Fibroblast of lung (primary cell): ENCODE results near the gene NT5DC4. TPM values are rescaled to one million over a fixed set of nuclear protein-coding genes. Genes with fewer than 3 reads are reported as not detected.

Experiments used
- DNase-seq, 2 donors: peaks; one replicate each; pipeline versions ENCODE4 v3.0.0 to v3.0.0-alpha.2; 2010; ENCODE audit warnings: low read depth in 2 of 2
- H2AFZ ChIP-seq: 2 replicates; pipeline ENCODE4 v1.5.1; 2012; ENCODE audit warnings: low read length, control low read depth, inconsistent platforms
- H3K27ac ChIP-seq: 2 replicates; pipeline ENCODE4 v1.5.1; 2011; ENCODE audit warnings: low read length, control low read depth; ENCODE audit not compliant: insufficient read depth
- H3K27me3 ChIP-seq: 2 replicates; pipeline ENCODE4 v1.5.1; 2011; ENCODE audit warnings: mild to moderate bottlenecking, low read length; ENCODE audit not compliant: control insufficient read depth, insufficient read depth
- H3K36me3 ChIP-seq: 2 replicates; pipeline ENCODE4 v1.5.1; 2011; ENCODE audit warnings: low read length; ENCODE audit not compliant: control insufficient read depth, insufficient read depth
- H3K4me1 ChIP-seq: 2 replicates; pipeline ENCODE4 v1.5.1; 2011; ENCODE audit warnings: low read length; ENCODE audit not compliant: control insufficient read depth, insufficient read depth; ENCODE audit errors: extremely low read depth
- H3K4me2 ChIP-seq: 2 replicates; pipeline ENCODE4 v1.5.1; 2011; ENCODE audit warnings: low read length, control low read depth; ENCODE audit not compliant: insufficient read depth; ENCODE audit errors: extremely low read depth
- H3K4me3 ChIP-seq, 4 experiments: fragments of 200-600 bp in 1 of 4; sonication (generic) in 1 of 4; replicated peaks in 1 of 4; 2 replicates each; pipeline ENCODE4 v1.5.1; 2011 to 2016; ENCODE audit warnings: low read length in 4 of 4, low read depth in 3 of 4, mild to moderate bottlenecking in 3 of 4, control low read depth in 2 of 4, inconsistent platforms in 1 of 4, mixed read lengths in 1 of 4; ENCODE audit not compliant: insufficient read depth in 1 of 4; ENCODE audit errors: control extremely low read depth in 1 of 4
- H3K79me2 ChIP-seq: 2 replicates; pipeline ENCODE4 v1.5.1; 2012; ENCODE audit warnings: mild to moderate bottlenecking, low read length, inconsistent platforms; ENCODE audit not compliant: control insufficient read depth, insufficient read depth
- H3K9ac ChIP-seq: 2 replicates; pipeline ENCODE4 v1.5.1; 2011; ENCODE audit warnings: mild to moderate bottlenecking, low read length, control low read depth; ENCODE audit not compliant: insufficient read depth
- H3K9me3 ChIP-seq: 2 replicates; pipeline ENCODE4 v1.5.1; 2012; ENCODE audit warnings: low read depth, low read length; ENCODE audit not compliant: control insufficient read depth, insufficient read depth
- H4K20me1 ChIP-seq: 2 replicates; pipeline ENCODE4 v1.5.1; 2011; ENCODE audit warnings: low read length; ENCODE audit not compliant: control insufficient read depth, insufficient read depth; ENCODE audit errors: extremely low read depth
- EZH2 ChIP-seq: IDR thresholded peaks from 2 replicates; pipeline ENCODE4 v1.5.1; 2012; ENCODE audit warnings: low read length, control low read depth, mild to moderate bottlenecking; ENCODE audit errors: missing control alignments
- polyA plus RNA-seq, 2 donors: library from polyadenylated mRNA; depleted of rRNA in 1 of 2; stranded (reverse) in 1 of 2; unstranded in 1 of 2; fragments of >200 nt; gene quantifications; 2 replicates each; pipeline ENCODE4 v1.2.1, GENCODE V29; 2011 to 2012; ENCODE audit warnings: missing spikeins in 1 of 2
- total RNA-seq: library from RNA; depleted of rRNA; stranded (reverse); fragments of >200 nt; gene quantifications from 2 replicates; pipeline ENCODE4 v1.2.1, GENCODE V29; 2014
- TF ChIP-seq, protein P1 (sequence below), 2 donors: IDR thresholded peaks in 1 of 2; conservative IDR thresholded peaks in 1 of 2; 1 replicate in 1 of 2; 2 replicates in 1 of 2; pipeline ENCODE4 v1.5.1; 2011 to 2012; ENCODE audit warnings: low read length in 2 of 2, control low read depth in 1 of 2, inconsistent platforms in 1 of 2, low read depth in 1 of 2, mild to moderate bottlenecking in 1 of 2

NT5DC4 gene
- total and polyA plus RNA-seq, 2 donors (not counting 1 experiment from before 2014, with no cell fraction given) = not detected

DNA sequence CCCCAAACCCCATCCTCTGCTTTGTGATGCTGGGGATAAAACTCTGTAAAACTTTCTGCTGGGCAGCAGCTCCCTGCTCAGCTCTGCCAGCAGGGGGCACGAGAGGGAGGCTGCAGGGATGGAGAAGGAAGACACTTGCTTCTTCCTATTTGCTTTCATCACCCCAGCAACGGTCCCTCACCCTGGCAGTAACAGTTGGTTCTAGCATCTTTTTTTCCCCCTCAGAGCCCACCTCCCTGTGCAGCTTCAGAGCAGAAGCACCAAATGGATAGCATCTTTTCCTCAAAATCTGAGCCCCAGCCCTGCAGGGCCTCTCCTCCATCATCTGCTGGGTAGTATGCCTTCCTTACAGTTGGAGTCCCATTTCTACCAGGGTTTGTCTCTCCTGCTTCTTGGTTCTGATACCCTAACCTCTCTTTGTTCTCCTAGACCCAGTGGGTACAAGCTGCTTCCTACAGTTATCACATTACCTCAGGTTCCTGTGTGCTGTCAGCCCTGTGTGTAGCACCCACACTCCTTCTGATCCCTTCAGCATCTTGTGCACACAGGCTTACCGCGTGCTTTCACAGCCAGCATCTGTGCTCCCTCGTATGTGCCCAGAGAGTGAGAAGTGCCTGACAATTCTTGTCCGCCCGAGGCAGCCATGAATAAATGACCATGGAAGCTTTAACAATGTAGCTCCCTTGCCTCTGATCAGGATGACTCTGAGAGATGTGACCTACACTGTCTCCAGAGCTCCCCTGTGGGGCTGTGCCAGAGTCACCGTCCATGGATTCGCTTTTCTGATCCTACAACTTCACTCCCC is 29.1 kb downstream of the NT5DC4 start:
- Histone ChIP-seq H3K36me3 (no peaks in the 10 kb centered on the region), H4K20me1 (no peaks in the 10 kb centered on the region), H2AFZ (peak overlapping the region; percentile 62), H3K4me2 (peak overlapping the region; percentile 54), H3K4me3 (no peak overlapping the region), H3K9ac (no peak overlapping the region), H3K4me1 (peaks cover 2% of the 10 kb centered on the region), H3K27me3 (no peaks in the 10 kb centered on the region), H3K27ac (peak overlapping the region; percentile 73), H3K79me2 (peaks cover 33% of the 10 kb centered on the region), H3K9me3 (no peaks in the 10 kb centered on the region)
- peak; percentile 65 to 80 for DNase-seq
- TF ChIP-seq, protein P1, sequence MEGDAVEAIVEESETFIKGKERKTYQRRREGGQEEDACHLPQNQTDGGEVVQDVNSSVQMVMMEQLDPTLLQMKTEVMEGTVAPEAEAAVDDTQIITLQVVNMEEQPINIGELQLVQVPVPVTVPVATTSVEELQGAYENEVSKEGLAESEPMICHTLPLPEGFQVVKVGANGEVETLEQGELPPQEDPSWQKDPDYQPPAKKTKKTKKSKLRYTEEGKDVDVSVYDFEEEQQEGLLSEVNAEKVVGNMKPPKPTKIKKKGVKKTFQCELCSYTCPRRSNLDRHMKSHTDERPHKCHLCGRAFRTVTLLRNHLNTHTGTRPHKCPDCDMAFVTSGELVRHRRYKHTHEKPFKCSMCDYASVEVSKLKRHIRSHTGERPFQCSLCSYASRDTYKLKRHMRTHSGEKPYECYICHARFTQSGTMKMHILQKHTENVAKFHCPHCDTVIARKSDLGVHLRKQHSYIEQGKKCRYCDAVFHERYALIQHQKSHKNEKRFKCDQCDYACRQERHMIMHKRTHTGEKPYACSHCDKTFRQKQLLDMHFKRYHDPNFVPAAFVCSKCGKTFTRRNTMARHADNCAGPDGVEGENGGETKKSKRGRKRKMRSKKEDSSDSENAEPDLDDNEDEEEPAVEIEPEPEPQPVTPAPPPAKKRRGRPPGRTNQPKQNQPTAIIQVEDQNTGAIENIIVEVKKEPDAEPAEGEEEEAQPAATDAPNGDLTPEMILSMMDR (conservative IDR thresholded peaks at IDR 0.05 in 1 of 2, IDR thresholded peaks at IDR 0.05 in 1 of 2; ENCODE audit: low read depth in 1 of 2, low read length in 2 of 2) = peak; percentile 99
- no peak for TF ChIP-seq EZH2

DNA sequence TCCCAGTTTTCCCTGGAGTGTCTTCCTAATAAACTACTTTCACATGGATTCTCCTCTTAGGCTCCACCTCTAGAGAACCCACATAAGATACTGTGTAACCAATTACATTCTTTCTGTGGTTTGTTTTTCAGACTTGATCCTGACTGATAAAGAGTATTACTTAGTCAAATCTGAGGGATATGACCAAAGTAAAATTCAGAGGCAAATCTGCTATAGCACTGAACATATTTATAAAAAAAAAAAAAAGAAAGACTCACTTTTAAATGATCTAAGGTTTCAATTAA is 29.7 kb downstream of the NT5DC4 start:
- no peak overlapping the region for H3K9ac ChIP-seq
- DNase-seq = peak in 1 of 2 donors; percentile 52
- H3K4me2 ChIP-seq = peak overlapping the region; percentile 54
- H3K79me2 ChIP-seq = peaks cover 34% of the 10 kb centered on the region
- no peaks in the 10 kb centered on the region for H3K9me3 ChIP-seq
- no peak overlapping the region for H3K4me3 ChIP-seq
- TF ChIP-seq EZH2 = no peak
- H3K27me3 ChIP-seq = no peaks in the 10 kb centered on the region
- no peaks in the 10 kb centered on the region for H4K20me1 ChIP-seq
- H2AFZ ChIP-seq = peak overlapping the region; percentile 62
- peak overlapping the region; percentile 73 for H3K27ac ChIP-seq
- H3K4me1 ChIP-seq = peaks cover 2% of the 10 kb centered on the region
- H3K36me3 ChIP-seq = no peaks in the 10 kb centered on the region

- Histone ChIP-seq H3K27ac (peak overlapping the region; percentile 24), H3K4me2 (peak overlapping the region; percentile 59), H3K79me2 (peaks cover 34% of the 10 kb centered on the region), H3K36me3 (no peaks in the 10 kb centered on the region), H4K20me1 (no peaks in the 10 kb centered on the region), H3K27me3 (no peaks in the 10 kb centered on the region), H3K4me1 (peaks cover 2% of the 10 kb centered on the region), H2AFZ (peak overlapping the region; percentile 37), H3K4me3 (no peak overlapping the region), H3K9me3 (no peaks in the 10 kb centered on the region), H3K9ac (no peak overlapping the region)
- TF ChIP-seq, protein P1 (conservative IDR thresholded peaks at IDR 0.05 in 1 of 2, IDR thresholded peaks at IDR 0.05 in 1 of 2; ENCODE audit: low read depth in 1 of 2, low read length in 2 of 2) = no peak
- TF ChIP-seq EZH2 = no peak
- DNase-seq = peak; percentile 16 to 41
These were observed 30.8 kb downstream of the NT5DC4 start for GRCh38 chr2:112751451-112752197.
